GM20000 (cell line): Measurements from ENCODE around the gene SLC47A2.

Source experiments
- DNase-seq: peaks from one replicate; pipeline ENCODE4 v3.0.0; 2012; ENCODE audit warnings: low spot score
- CTCF ChIP-seq: IDR thresholded peaks from 2 replicates; pipeline ENCODE4 v1.5.1; 2012; ENCODE audit warnings: mild to moderate bottlenecking, control low read depth; ENCODE audit errors: extremely low read depth, missing control alignments

SLC47A2 gene

DNA sequence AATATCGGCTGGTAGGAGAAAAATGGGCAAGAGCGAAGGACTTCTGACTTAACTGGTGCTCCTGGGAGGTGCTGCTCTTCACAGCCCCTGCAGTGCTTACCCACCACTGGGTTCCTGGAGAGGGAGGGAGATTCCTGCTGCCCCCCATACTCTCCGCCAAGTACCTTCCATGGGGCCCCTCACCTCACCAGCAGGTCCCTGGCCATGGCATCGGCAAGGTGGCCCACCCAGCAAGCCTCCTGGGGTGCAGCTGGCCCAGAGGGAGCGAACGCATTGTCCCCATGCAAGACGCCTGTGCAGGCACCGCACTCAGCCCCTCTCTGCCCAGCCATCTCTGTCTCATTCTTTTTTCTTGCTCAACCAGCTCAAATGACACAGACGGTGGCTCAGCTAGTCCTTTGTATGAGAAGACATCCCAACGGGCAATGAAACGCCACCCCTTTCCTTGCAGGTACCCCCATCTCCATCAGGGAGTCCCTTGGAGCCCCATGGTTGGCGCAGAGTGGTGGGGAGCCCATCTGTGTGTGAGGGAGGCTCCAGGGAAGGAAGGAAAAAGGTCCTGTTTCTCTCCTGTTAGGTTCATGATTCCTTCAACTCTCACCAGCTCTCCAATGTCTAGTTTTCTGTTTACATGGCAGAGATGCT is 41.3 kb upstream of the SLC47A2 start:
- no peak for TF ChIP-seq CTCF

DNA sequence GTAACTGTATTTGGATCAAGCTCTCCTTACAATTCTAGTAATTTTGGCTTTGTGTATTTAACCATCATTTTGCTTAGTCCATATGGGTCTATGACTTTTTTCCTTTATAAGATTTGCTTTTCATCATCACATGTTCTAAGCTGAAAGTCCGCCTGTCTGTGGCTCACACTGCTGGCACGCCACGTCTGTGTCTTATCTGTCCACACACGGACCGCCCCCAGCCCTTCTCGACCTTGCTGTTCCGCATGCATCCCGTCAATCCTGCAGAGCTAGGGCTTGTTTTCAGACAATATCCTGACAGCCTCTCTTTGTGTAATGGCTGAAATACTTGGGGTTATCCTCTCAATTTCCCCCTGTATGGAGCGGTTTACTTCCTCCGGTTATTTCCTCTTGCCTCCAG is 40.2 kb upstream of the SLC47A2 start:
- DNase-seq: no peak
- no peak for TF ChIP-seq CTCF

More for the DNA sequence above, 41.3 kb upstream of the SLC47A2 start:
- DNase-seq: no peak

DNA sequence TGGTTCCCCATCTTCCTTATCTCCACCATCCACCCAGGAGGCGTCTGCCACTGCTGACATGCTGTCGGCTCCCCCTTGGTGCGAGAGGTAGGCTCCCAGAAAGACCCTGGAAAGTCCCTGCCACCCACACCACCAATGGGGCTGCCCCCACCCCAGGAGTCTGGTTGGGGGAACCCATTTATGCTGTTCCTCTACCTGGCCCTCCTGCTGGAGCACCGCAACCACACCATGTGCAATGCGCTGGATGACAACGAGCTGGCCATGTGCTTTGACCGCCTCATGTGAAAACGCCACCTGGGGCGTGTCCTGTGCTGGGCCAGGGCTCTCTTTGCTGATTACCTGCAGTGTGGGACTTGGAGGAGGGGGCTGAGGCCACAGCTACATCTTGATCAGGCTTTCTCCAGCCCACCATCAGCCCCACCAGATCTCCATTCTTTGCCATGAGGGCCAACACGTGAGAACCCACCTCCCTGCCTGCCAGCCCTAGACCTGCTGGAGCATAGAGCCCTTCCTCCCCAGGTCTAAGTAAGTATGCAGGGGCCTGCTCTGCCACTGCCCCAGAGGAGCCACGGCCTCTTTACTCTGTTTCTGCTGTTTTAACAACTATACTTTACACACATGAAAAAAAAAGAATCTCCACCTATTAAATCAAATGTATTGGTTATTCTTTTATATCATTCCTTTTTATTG is 39.6 kb upstream of the SLC47A2 start:
- peak; percentile 74 for DNase-seq
- no peak for TF ChIP-seq CTCF

GRCh38 chr17:19755392-19755791 is 39.0 kb upstream of the SLC47A2 start:
- no peak for DNase-seq
- no peak for TF ChIP-seq CTCF

GRCh38 chr17:19753661-19754463 is 37.5 kb upstream of the SLC47A2 start:
- TF ChIP-seq CTCF: no peak
- DNase-seq: no peak

- no peak for TF ChIP-seq CTCF
- no peak for DNase-seq
Observed at GRCh38 chr17:19753051-19753509, 36.7 kb upstream of the SLC47A2 start.
